HepG2 (cell line): ENCODE data around the gene RCCD1. TPM values are rescaled to one million over a fixed set of nuclear protein-coding genes. Genes with fewer than 3 reads are reported as not detected.
A peak's percentile ranks its signal among the peaks of the same experiment; 100 is the strongest.

Experiments used
- ARNT2 ChIP-seq: sonication (generic); formaldehyde crosslinking; IDR thresholded peaks from 2 replicates; pipeline ENCODE4 v1.8.0; 2022; ENCODE audit warnings: mild to moderate bottlenecking, low read depth, missing genetic modification reagents, moderate library complexity
- CTCF ChIP-seq: sonication (generic); formaldehyde crosslinking; IDR thresholded peaks from 2 replicates; pipeline ENCODE4 v1.5.0; 2020; ENCODE audit warnings: mild to moderate bottlenecking, missing genetic modification reagents, moderate library complexity
- PBX2 ChIP-seq: IDR thresholded peaks from 2 replicates; pipeline ENCODE4 v1.6.1; 2016; ENCODE audit warnings: control low read depth
- RCOR2 ChIP-seq: IDR thresholded peaks from 2 replicates; pipeline ENCODE4 v1.6.1; 2016; ENCODE audit warnings: missing biosample characterization, missing genetic modification reagents
- UBTF ChIP-seq: sonication (generic); formaldehyde crosslinking; IDR thresholded peaks from 2 replicates; pipeline ENCODE4 v1.4.0; 2020; ENCODE audit warnings: mild to moderate bottlenecking, missing genetic modification reagents
- USF2 ChIP-seq, 2 experiments: sonication (generic) in 1 of 2; formaldehyde crosslinking in 1 of 2; IDR thresholded peaks; 2 replicates each; pipeline versions ENCODE4 v1.5.1 to v1.6.1; 2011 to 2020; ENCODE audit warnings: borderline replicate concordance in 1 of 2, low read depth in 1 of 2, low read length in 1 of 2, mild to moderate bottlenecking in 1 of 2, missing genetic modification reagents in 1 of 2, moderate library complexity in 1 of 2
- XRCC5 ChIP-seq: fragments of 200-400 bp; formaldehyde crosslinking; optimal IDR thresholded peaks from 2 replicates; pipeline ENCODE3; 2017; ENCODE audit warnings: mild to moderate bottlenecking, low read length
- YEATS4 ChIP-seq: sonication (generic); formaldehyde crosslinking; IDR thresholded peaks from 2 replicates; pipeline ENCODE4 v1.4.0; 2020; ENCODE audit warnings: missing genetic modification reagents, borderline replicate concordance
- ZBTB25 ChIP-seq: IDR thresholded peaks from 2 replicates; pipeline ENCODE4 v1.6.1; 2018; ENCODE audit warnings: missing genetic modification reagents
- ZBTB49 ChIP-seq: sonication (generic); formaldehyde crosslinking; IDR thresholded peaks from 2 replicates; pipeline ENCODE4 v1.4.0; 2020; ENCODE audit warnings: missing genetic modification reagents, borderline replicate concordance
- ZNF224 ChIP-seq: sonication (generic); formaldehyde crosslinking; IDR thresholded peaks from 2 replicates; pipeline ENCODE4 v1.5.0; 2020; ENCODE audit warnings: mild to moderate bottlenecking, missing genetic modification reagents
- ZNF510 ChIP-seq: sonication (generic); formaldehyde crosslinking; IDR thresholded peaks from 2 replicates; pipeline ENCODE4 v1.4.0; 2020; ENCODE audit warnings: low read depth, mild to moderate bottlenecking, missing genetic modification reagents
- ZNF891 ChIP-seq: sonication (generic); formaldehyde crosslinking; IDR thresholded peaks from 2 replicates; pipeline ENCODE4 v1.5.0; 2020; ENCODE audit warnings: mild to moderate bottlenecking, missing genetic modification reagents
- polyA plus RNA-seq, 8 experiments: library from polyadenylated mRNA; depleted of rRNA in 3 of 8; stranded (reverse) in 7 of 8; unstranded in 1 of 8; fragments of >200 nt; fragmentation: Illumina TruSeq in 4 of 8; extraction: Trizol in 4 of 8; gene quantifications; 2 replicates each; pipeline versions ENCODE4 v1.2.1 to v1.2.3, GENCODE V29; 2011 to 2016; ENCODE audit warnings: low read depth in 4 of 8, missing spikeins in 1 of 8, mixed read lengths in 1 of 8; ENCODE audit not compliant: insufficient read depth in 1 of 8
- total RNA-seq, 5 experiments: library from RNA; depleted of rRNA; stranded (reverse); fragments of >200 nt; fragmentation: Illumina TruSeq; extraction: Trizol; gene quantifications; 2 replicates each; pipeline ENCODE4 v1.2.3, GENCODE V29; 2016; ENCODE audit warnings: low read depth in 1 of 5

RCCD1 gene
- total and polyA plus RNA-seq, 2 of the 13 experiments (the other 11 are each of a cell fraction or from before 2014, with no cell fraction given), result 14.1 to 15.1 TPM

- peak; percentile 54 for TF ChIP-seq ZBTB25 (CRISPR knock-in tag)
- peak; percentile 52 for TF ChIP-seq UBTF (CRISPR knock-in tag)
- peak; percentile 38 for TF ChIP-seq XRCC5
- TF ChIP-seq ZBTB49 (CRISPR knock-in tag), result no peak
- TF ChIP-seq ARNT2, result peak; percentile 75; the same call in 1 of the 2 replicates
- TF ChIP-seq YEATS4 (CRISPR knock-in tag), result peak; percentile 96
- TF ChIP-seq USF2 (IDR thresholded peaks at IDR 0.05; ENCODE audit: low read depth, low read length), result peak; percentile 96
- TF ChIP-seq USF2 (CRISPR knock-in tag; IDR thresholded peaks at IDR 0.05; ENCODE audit: borderline replicate concordance), result peak; percentile 98
- TF ChIP-seq ZNF224, result 0 out of 2 replicates have a peak, but pooled peaks have one; percentile 62
- peak; percentile 80 for TF ChIP-seq ZNF891 (CRISPR knock-in tag)
- TF ChIP-seq CTCF, result no peak
- no peak for TF ChIP-seq ZNF510 (CRISPR knock-in tag)
- no peak for TF ChIP-seq PBX2 (CRISPR knock-in tag)
- TF ChIP-seq RCOR2 (CRISPR knock-in tag), result no peak
Observed at GRCh38 chr15:90954712-90955623, at the start of gene RCCD1 (continued).
